ENCODE measurements around the gene SAG.
"Not testable (repeated sequence)": the region's sequence is repeated elsewhere in the genome, so short reads cannot be mapped to it uniquely, and the experiment has no call there.

The SAG gene

GRCh38 chr2:233358335-233358734 lies 50.7 kb downstream of the SAG start:
- no peak for DNase-seq

GRCh38 chr2:233358947-233359346 lies 51.3 kb downstream of the SAG start:
- DNase-seq = no peak

- DNase-seq = no peak
Observed at GRCh38 chr2:233359823-233360222, 52.2 kb downstream of the SAG start.

GRCh38 chr2:233360771-233361176 lies 53.2 kb downstream of the SAG start:
- DNase-seq = no peak

GRCh38 chr2:233361297-233361696 lies 53.7 kb downstream of the SAG start:
- DNase-seq = no peak

GRCh38 chr2:233362742-233363141 lies 55.1 kb downstream of the SAG start:
- no peak for DNase-seq

- no peak for DNase-seq
Observed at GRCh38 chr2:233363744-233364235, 56.2 kb downstream of the SAG start.

GRCh38 chr2:233365861-233366520 lies 58.4 kb downstream of the SAG start:
- no peak for DNase-seq

GRCh38 chr2:233367586-233367985 lies 60.0 kb downstream of the SAG start:
- DNase-seq = no peak

GRCh38 chr2:233368756-233369155 lies 61.1 kb downstream of the SAG start:
- no peak for DNase-seq

- DNase-seq = no peak
Observed at GRCh38 chr2:233369462-233369861, 61.8 kb downstream of the SAG start.

- DNase-seq = no peak
Observed at GRCh38 chr2:233369897-233370685, 62.5 kb downstream of the SAG start.

GRCh38 chr2:233371641-233372040 lies 64.0 kb downstream of the SAG start:
- DNase-seq = no peak

GRCh38 chr2:233372855-233373254 lies 65.2 kb downstream of the SAG start:
- no peak for DNase-seq

- DNase-seq = no peak
Observed at GRCh38 chr2:233373316-233373715, 65.7 kb downstream of the SAG start.

GRCh38 chr2:233374776-233375175 lies 67.2 kb downstream of the SAG start:
- DNase-seq = not testable (repeated sequence)

GRCh38 chr2:233375490-233376314 lies 68.1 kb downstream of the SAG start:
- DNase-seq = peak; percentile 48

- no peak for DNase-seq
Observed at GRCh38 chr2:233379034-233379433, 71.4 kb downstream of the SAG start.

GRCh38 chr2:233379441-233379840 lies 71.8 kb downstream of the SAG start:
- no peak for DNase-seq

- no peak for DNase-seq
Observed at GRCh38 chr2:233380132-233380895, 72.7 kb downstream of the SAG start.

- no peak for DNase-seq
Observed at GRCh38 chr2:233380995-233381637, 73.5 kb downstream of the SAG start.

- peak; percentile 28 for DNase-seq
Observed at GRCh38 chr2:233381638-233381995, 74.0 kb downstream of the SAG start.
